Measurements from ENCODE around the gene MRGPRD.

GRCh38 chr11:68958211-68958610 lies 22.6 kb downstream of the MRGPRD start:
- TF ChIP-seq CTCF (IDR thresholded peaks at IDR 0.05; ENCODE audit: low read length) (no peak), EZH2 (optimal IDR thresholded peaks at IDR 0.05; ENCODE audit: low read depth, low read length) (no peak), EZH2phosphoT487 (IDR thresholded peaks at IDR 0.05; ENCODE audit: low read length) (no peak)
